ENCODE measurements around the gene COX11. TPM values are rescaled to one million over a fixed set of nuclear protein-coding genes. Genes with fewer than 3 reads are reported as not detected.

The COX11 gene
- total RNA-seq, 6 experiments from 2014 or later: 34.1 to 45.9 (median 43.2) TPM

GRCh38 chr17:54937426-54937825 lies 31.0 kb downstream of the COX11 start:
- H3K4me3 Mint-ChIP-seq: no peak overlapping the region
- no peaks in the 10 kb centered on the region for H3K4me1 Mint-ChIP-seq (ENCODE audit: low read depth)
- no peak overlapping the region for H3K27ac Mint-ChIP-seq
- DNase-seq: no peak
- H3K36me3 Mint-ChIP-seq (ENCODE audit: low read depth): peaks cover 28% of the 10 kb centered on the region
- no peaks in the 10 kb centered on the region; the same call in 1 of the 2 replicates for H3K27me3 Mint-ChIP-seq (ENCODE audit: insufficient read depth)
- TF ChIP-seq CTCF (IDR thresholded peaks at IDR 0.05): no peak
- H3K9me3 Mint-ChIP-seq: no peaks in the 10 kb centered on the region

DNA sequence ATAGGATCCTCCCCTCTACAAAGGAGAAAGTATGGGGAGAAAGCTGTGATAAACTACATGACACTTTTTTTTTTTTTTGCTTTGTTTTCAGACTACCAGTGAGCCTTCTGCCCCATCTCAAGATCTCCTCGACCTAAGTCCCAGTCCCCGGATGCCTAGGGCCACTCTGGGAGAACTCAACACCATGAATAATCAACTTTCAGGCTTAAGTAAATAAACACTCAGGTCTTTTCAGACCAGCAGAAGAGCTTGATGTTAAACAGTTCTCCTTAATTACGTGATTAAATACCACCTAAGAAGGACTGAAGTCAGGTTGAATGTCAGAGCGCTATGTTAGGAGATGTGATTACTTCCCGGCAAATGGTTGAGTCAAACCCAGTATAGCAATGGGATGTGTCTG lies 31.4 kb downstream of the COX11 start:
- H3K27ac Mint-ChIP-seq: no peak overlapping the region
- no peaks in the 10 kb centered on the region for H3K4me1 Mint-ChIP-seq (ENCODE audit: low read depth)
- H3K9me3 Mint-ChIP-seq: no peaks in the 10 kb centered on the region
- no peaks in the 10 kb centered on the region; the same call in 1 of the 2 replicates for H3K27me3 Mint-ChIP-seq (ENCODE audit: insufficient read depth)
- no peak for TF ChIP-seq CTCF (IDR thresholded peaks at IDR 0.05)
- H3K4me3 Mint-ChIP-seq: no peak overlapping the region
- peaks cover 29% of the 10 kb centered on the region for H3K36me3 Mint-ChIP-seq (ENCODE audit: low read depth)
- no peak for DNase-seq

DNA sequence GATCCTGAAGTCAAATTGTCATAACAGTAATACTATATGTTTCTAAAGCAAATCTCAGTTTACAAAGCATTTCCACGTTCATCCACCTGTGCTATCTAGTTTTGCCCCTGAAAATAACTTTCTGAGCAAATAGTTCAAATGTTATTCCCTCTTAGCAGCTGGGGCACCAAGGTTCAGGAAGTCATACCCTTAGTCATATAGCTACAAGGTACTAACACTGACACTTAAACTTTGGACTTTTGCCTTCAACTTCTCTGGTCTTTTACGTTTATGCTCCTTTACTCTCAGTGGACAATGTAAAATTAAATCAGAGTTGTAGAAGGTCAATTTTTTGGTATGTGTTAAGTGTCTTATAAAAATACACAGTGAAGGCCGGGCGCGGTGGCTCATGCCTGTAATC lies 33.0 kb downstream of the COX11 start:
- TF ChIP-seq CTCF (IDR thresholded peaks at IDR 0.05): no peak
- DNase-seq: no peak
- H3K27me3 Mint-ChIP-seq (ENCODE audit: insufficient read depth): no peaks in the 10 kb centered on the region; the same call in 1 of the 2 replicates
- no peak overlapping the region for H3K27ac Mint-ChIP-seq
- H3K4me1 Mint-ChIP-seq (ENCODE audit: low read depth): no peaks in the 10 kb centered on the region
- H3K36me3 Mint-ChIP-seq (ENCODE audit: low read depth): peaks cover 25% of the 10 kb centered on the region
- no peak overlapping the region for H3K4me3 Mint-ChIP-seq
- H3K9me3 Mint-ChIP-seq: no peaks in the 10 kb centered on the region

GRCh38 chr17:54933921-54934320 lies 34.5 kb downstream of the COX11 start:
- H3K9me3 Mint-ChIP-seq: no peaks in the 10 kb centered on the region
- H3K27me3 Mint-ChIP-seq (ENCODE audit: insufficient read depth): no peaks in the 10 kb centered on the region; the same call in 1 of the 2 replicates
- no peak overlapping the region for H3K27ac Mint-ChIP-seq
- H3K36me3 Mint-ChIP-seq (ENCODE audit: low read depth): peaks cover 27% of the 10 kb centered on the region
- H3K4me3 Mint-ChIP-seq: no peak overlapping the region
- no peak for DNase-seq
- H3K4me1 Mint-ChIP-seq (ENCODE audit: low read depth): no peaks in the 10 kb centered on the region
- TF ChIP-seq CTCF (IDR thresholded peaks at IDR 0.05): no peak

- Mint-ChIP-seq H3K9me3 (no peaks in the 10 kb centered on the region), H3K4me3 (no peak overlapping the region), H3K4me1 (ENCODE audit: low read depth) (no peaks in the 10 kb centered on the region), H3K36me3 (ENCODE audit: low read depth) (peaks cover 29% of the 10 kb centered on the region), H3K27ac (no peak overlapping the region), H3K27me3 (ENCODE audit: insufficient read depth) (no peaks in the 10 kb centered on the region)
- no peak for TF ChIP-seq CTCF (IDR thresholded peaks at IDR 0.05)
- DNase-seq: no peak
Observed at GRCh38 chr17:54932711-54933110, 35.7 kb downstream of the COX11 start.

DNA sequence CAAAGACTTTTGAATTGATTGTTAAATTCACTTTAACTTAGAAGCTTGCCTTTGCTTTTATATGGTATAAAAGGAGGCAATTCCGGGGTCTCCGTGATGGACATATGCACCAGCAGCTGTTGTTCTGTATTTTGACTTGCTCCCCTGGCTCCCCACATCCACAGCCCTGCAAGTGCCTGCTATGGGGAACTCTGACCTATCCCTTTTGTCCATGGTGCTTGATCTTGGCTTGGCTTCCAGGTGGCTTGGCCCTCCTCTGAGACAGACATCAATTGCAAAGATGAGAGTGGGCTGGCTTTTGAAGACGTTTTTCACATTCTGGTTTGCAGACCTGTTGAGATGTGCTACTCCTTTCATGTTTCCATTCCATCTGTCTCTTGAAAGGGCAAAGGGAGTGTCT lies 40.9 kb downstream of the COX11 start:
- H3K27ac Mint-ChIP-seq: no peak overlapping the region
- no peaks in the 10 kb centered on the region for H3K27me3 Mint-ChIP-seq (ENCODE audit: insufficient read depth)
- no peaks in the 10 kb centered on the region for H3K4me1 Mint-ChIP-seq (ENCODE audit: low read depth)
- DNase-seq: no peak
- peaks cover 28% of the 10 kb centered on the region for H3K36me3 Mint-ChIP-seq (ENCODE audit: low read depth)
- no peak overlapping the region for H3K4me3 Mint-ChIP-seq
- TF ChIP-seq CTCF (IDR thresholded peaks at IDR 0.05): no peak
- H3K9me3 Mint-ChIP-seq: no peaks in the 10 kb centered on the region

Measured in HFFc6 (cell line).